Fibroblast of upper back skin (primary cell): Measurements from ENCODE around the gene EFR3B.
"Not testable (repeated sequence)": the region's sequence is repeated elsewhere in the genome, so short reads cannot be mapped to it uniquely, and the experiment has no call there.

Source experiments
- DNase-seq: peaks from one replicate; pipeline ENCODE4 v3.0.0-alpha.2; 2013

Gene EFR3B

GRCh38 chr2:25159949-25160348, 118.1 kb downstream of the EFR3B start:
- peak; percentile 7 for DNase-seq

DNA sequence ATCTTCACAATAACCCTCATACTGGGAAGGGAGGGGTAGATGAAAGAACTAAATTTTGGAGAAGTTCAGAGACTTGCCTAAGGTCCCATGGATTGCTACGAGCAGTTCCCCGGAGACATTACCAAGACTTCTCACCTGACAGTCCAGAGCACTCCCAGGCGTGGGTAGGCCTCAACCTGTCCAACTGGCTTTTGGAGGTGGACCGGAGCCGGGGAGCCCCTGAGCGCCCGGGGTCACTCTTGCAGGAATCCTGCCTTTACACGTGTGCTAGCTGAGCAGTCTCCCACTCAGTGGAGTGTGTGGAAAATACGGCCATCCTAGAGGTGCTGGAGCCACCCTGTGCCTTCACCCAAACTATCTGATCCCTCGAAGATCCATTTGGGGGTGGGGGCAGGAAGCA, 118.5 kb downstream of the EFR3B start:
- DNase-seq: no peak

DNA sequence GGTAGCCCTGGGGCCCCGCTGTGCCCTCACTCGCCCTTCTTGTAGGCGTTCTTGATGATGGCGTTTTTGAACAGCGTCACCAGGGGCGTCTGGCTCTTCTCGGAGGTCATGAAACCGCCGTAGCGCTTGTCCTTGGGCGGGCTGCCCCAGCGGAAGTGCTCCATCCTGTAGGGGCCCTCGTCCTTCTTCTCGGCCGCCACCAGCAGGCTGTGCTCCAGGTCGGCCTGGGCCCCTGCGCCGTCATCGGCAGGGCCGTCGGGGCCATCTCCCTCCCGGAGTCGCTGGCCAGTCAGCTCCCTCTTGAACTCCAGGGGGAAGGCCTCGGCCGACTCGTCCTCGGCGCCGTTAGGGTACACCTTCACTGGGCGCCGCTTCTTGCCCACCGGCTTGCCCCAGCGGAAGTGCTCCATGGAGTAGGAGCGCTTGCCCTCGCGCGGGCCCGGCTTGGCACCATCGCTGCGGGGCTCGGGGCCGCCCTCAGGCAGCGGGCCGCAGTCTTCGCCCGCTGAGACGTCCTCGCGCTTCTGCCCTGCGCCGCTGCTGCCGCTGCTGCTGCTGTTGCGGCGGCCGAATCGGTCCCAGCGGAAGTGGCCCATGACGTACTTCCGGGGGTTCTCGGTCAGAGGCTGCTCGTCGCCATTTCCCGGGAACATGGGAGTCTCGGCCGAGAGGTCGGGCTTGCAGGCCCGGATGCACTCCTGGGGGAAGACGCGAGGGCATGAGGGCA, 119.3 kb downstream of the EFR3B start:
- peak; percentile 56 for DNase-seq

DNA sequence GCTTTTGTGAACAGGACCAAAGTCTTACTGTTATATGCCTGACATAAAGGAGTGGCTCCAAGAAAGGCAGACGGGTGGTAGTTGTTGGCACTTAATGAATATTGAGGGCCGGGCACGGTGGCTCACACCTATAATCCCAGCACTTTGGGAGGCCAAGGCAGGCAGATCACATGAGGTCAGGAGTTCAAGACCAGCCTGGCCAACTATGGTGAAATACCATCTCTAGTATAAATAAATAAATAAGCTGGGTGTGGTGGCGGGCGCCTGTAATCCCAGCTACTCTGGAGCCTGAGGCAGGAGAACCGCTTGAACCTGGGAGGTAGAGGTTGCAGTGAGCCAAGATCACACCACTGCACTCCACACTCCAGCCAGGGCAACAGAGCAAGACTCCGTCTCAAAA, 120.2 kb downstream of the EFR3B start:
- not testable (repeated sequence) for DNase-seq

GRCh38 chr2:25164561-25164960, 122.7 kb downstream of the EFR3B start:
- no peak for DNase-seq

GRCh38 chr2:25165992-25166875, 124.4 kb downstream of the EFR3B start:
- peak; percentile 8 for DNase-seq

- peak; percentile 23 for DNase-seq
Observed at GRCh38 chr2:25168256-25169072, 126.6 kb downstream of the EFR3B start, which contains the start of gene POMC. POMC (minus strand) TSS chr2:25168580; CDS start chr2:25164772, 3,808 bp downstream.

- no peak for DNase-seq
Observed at GRCh38 chr2:25169073-25169470, 127.2 kb downstream of the EFR3B start.

GRCh38 chr2:25170888-25171287, 129.0 kb downstream of the EFR3B start:
- no peak for DNase-seq

DNA sequence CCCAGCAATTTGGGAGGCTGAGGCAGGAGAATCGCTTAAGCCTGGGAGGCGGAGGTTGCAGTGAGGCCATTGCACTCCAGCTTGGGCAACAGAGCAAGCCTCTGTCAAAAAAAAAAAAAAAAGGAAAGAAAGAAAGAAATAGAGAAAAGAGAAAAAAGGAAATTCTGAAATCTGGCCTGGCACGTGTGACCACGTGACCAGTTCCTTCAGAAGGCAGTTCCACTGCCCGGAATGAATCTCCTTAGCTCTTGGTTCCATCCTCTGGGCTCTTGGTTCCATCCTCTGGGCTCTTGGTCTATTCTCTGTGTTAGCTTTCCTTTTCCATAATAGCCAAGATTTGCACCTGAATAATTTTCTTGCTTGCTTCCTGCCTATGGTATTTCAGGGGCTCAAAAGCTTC, 131.8 kb downstream of the EFR3B start:
- DNase-seq: no peak

DNA sequence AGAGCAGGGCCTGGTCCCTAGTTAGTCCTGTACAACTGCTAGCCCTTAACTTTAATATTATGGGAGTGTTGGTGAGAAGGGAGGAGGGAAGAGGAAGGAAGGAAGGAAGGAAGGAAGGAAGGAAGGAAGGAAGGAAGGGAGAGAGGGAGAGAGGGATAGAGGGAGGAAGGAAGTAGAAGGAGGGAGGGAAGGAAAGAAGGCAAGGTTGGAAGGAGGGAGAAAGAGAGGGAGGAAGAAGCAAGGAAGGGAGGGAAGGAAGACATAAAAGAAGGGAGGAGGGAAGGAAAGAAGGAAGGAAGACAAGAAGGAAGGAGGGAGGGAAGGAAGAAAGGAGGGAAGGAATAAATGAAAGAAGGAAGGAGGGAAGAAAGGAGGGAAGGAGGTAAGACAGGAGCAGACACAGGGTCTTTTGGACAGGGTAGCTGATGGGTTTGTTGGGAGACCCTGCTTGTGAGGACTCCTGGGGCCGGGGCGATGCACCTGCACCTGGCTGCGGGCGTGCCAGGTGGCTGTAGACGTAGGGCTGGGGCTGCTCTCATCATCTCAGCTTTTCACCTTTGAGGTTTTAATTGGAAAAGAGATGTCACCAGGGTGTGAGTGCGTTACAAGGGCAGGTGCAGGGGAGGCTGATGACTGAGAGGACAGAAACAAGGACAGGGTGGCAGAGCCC, 132.5 kb downstream of the EFR3B start:
- DNase-seq: no peak

GRCh38 chr2:25176138-25176537, 134.3 kb downstream of the EFR3B start:
- DNase-seq: no peak

GRCh38 chr2:25176541-25177181, 134.8 kb downstream of the EFR3B start:
- DNase-seq: no peak

DNA sequence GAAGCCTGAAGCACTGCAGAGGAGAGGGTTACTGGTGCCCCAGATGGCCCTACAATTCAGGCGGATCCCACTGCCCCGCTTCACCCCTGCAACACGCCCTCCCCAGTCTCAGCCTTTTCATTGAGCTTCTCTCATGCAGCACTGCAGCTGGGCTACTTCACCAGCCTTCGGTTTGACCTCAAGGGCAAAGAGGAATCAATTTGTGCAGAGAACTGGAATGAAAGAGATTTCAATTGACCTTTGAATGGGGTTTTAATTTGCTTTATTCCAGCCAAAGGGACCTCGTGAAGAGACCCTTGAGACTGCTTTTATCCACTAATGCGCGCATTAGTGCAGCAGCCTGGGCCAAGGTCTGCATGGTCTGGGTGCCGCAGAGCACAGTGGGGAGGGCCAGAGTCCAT, 135.3 kb downstream of the EFR3B start:
- DNase-seq: no peak

- DNase-seq: no peak
Observed at GRCh38 chr2:25178976-25179375, 137.1 kb downstream of the EFR3B start.

DNA sequence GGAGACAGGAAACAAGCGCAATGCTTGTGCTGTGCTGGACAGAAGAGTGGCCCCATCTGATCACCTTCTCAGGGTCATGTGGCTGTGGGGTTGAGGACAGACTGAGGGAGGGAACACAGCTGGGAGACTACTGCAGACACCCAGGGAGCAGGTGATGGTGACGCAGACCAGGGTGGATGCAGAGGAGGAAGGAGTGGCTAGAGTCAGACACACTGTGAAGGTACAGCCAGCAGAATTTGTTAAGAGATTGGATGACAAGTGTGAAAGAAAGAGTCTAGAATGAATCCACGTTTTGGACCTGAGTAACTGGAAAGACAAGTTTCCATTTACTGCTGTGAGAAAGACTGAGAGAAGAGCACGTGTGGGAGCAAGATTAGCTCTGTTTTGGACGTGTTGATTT, 142.4 kb downstream of the EFR3B start:
- DNase-seq: no peak

DNA sequence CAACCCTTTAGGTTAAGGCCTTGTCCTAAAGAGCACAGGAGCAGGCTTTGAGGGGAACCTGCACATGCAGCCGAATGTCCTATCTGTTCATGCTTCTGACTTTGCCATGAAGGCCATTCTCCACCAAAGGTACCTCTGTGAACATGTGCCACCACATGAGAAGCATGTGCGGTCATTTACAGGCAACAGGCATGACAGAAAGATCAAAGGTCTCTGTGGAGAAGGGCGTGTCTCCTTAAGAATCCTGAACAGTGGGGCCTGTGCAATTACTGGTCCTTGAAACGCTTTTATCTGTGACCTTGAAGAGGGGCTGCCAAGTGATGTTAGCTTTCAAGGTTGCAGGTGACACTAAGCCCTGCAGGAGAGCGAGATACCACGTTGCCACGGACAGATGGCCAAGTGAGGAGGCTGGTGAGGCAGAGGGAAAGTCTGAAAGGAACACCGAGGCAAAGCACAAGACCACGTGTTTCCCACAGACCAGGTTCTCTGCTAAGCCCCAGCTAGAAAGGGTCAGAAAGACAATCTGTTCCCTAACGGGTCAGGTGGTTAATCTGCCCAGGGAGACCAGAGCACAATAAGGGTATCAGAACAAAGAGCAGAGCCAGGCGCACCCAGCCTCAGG, 146.0 kb downstream of the EFR3B start:
- no peak for DNase-seq

- no peak for DNase-seq
Observed at GRCh38 chr2:25188405-25188804, 146.5 kb downstream of the EFR3B start.

DNA sequence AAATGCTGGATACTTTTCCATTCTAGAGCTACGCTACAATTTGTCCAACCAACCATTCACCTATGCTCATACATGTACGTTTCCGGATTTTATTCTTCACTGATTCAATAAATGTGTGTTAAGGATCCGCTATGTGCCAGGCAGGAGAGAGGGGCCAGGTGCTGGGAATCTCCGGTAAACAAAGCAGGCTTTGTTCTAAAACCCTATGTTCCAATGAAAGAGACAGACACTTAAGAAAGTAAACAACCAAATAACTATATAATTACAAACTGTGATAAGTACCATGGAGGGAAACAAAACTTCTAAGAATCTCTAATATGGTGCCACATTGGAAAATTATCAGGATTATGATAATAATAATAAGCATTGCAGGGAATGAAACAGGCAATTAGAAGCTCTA, 148.7 kb downstream of the EFR3B start:
- DNase-seq: no peak

GRCh38 chr2:25194576-25195122, 152.8 kb downstream of the EFR3B start:
- no peak for DNase-seq
